Right lobe of liver (tissue), 6 donors: ENCODE data around the gene IGSF11. TPM values are rescaled to one million over a fixed set of nuclear protein-coding genes. Genes with fewer than 3 reads are reported as not detected.

Experiments used
- ATAC-seq, 4 donors: fragments of 200-7000 bp; cut with Tn5 transposase; one replicate each; pipeline ENCODE4 v1.9.1; 2020; ENCODE audit warnings: mild to moderate bottlenecking in 4 of 4, moderate library complexity in 4 of 4
- DNase-seq, 3 donors: peaks; one replicate each; pipeline ENCODE4 v3.0.0-alpha.2; 2020
- H3K27ac ChIP-seq, 3 donors: fragments of 200-600 bp; one replicate each; pipeline ENCODE4 v1.8.0; 2022
- H3K27me3 ChIP-seq, 2 donors: fragments of 200-600 bp; one replicate each; pipeline ENCODE4 v1.8.0; 2022
- H3K36me3 ChIP-seq, 4 donors: fragments of 200-600 bp; sonication (generic) in 1 of 4; one replicate each; pipeline versions ENCODE4 v1.5.1 to v1.8.0; 2017 to 2022; ENCODE audit warnings: control low read depth in 1 of 4
- H3K4me1 ChIP-seq, 4 donors: fragments of 200-600 bp; sonication (generic) in 1 of 4; one replicate each; pipeline versions ENCODE4 v1.5.1 to v1.8.0; 2017 to 2022; ENCODE audit warnings: control low read depth in 1 of 4
- H3K4me3 ChIP-seq, 3 donors: fragments of 200-600 bp; one replicate each; pipeline ENCODE4 v1.8.0; 2022
- H3K9me3 ChIP-seq, 4 donors: fragments of 200-600 bp; sonication (generic) in 1 of 4; one replicate each; pipeline versions ENCODE4 v1.5.1 to v1.8.0; 2017 to 2022; ENCODE audit warnings: control low read depth in 1 of 4
- CTCF ChIP-seq, 4 donors: fragments of 200-600 bp in 3 of 4; fragments of 450-650 bp in 1 of 4; IDR thresholded peaks; one replicate each; pipeline versions ENCODE4 v1.5.1 to v1.8.0; 2016 to 2022; ENCODE audit warnings: antibody characterized with exemption in 4 of 4, mild to moderate bottlenecking in 2 of 4
- POLR2A ChIP-seq: fragments of 450-650 bp; IDR thresholded peaks from one replicate; pipeline ENCODE4 v1.6.1; 2017; ENCODE audit warnings: antibody characterized with exemption, mild to moderate bottlenecking
- WGBS: methylation state at CpG from one replicate; pipeline ENCODE4 v1.1.6; 2018; ENCODE audit warnings: low coverage, low lambda C conversion rate; ENCODE audit not compliant: insufficient coverage; ENCODE audit errors: missing lambda C conversion rate; 5-methylcytosine and 5-hydroxymethylcytosine counted together
- intact Hi-C, 2 donors: fragments of 100-400 bp; cut with DNase I; formaldehyde crosslinking; loops; one replicate each; pipeline versions ENCODE4 v1.11.2 to v1.14.1; 2022
- total RNA-seq, 6 experiments: library from RNA; depleted of rRNA in 2 of 6; stranded (reverse); fragments of >200 nt in 2 of 6; fragmentation: NEBNext Ultra II Directional in 3 of 6; extraction: Animal tissue kit (Norgen Biotek cat#: 25700) in 3 of 6; gene quantifications; one replicate each; pipeline versions ENCODE4 v1.1.0 to v1.2.4, GENCODE V29; 2016 to 2023
- donor health status: DM: no; HTN: yes; CAD: no.
- donor health status: DM: no; HTN: no; CAD: no.
- donor health status: DM: no; HTN: no; CAD: no.
- donor health status: DM: no; HTN: yes; CAD: no.
- donor health status: DM: no; HTN: yes; CAD: no.

The IGSF11 gene
- total RNA-seq, 6 experiments from 2014 or later, result not detected

GRCh38 chr3:119063471-119063870 lies 28.8 kb upstream of the IGSF11 start:
- TF ChIP-seq POLR2A, result no peak
- TF ChIP-seq CTCF (IDR thresholded peaks at IDR 0.05), result no peak
- no peaks in the 10 kb centered on the region for H3K9me3 ChIP-seq
- intact Hi-C loops, result no loop called here
- WGBS, result 17% methylated on average over 1 of the region's 1 CpG
- no peaks in the 10 kb centered on the region for H3K27me3 ChIP-seq
- ATAC-seq (no peak), DNase-seq (no peak)
- no peaks in the 10 kb centered on the region for H3K4me1 ChIP-seq
- H3K36me3 ChIP-seq, result no peaks in the 10 kb centered on the region
- H3K4me3 ChIP-seq, result no peak overlapping the region
- no peak overlapping the region for H3K27ac ChIP-seq

- DNase-seq (no peak), ATAC-seq (no peak)
- no peak overlapping the region for H3K27ac ChIP-seq
- WGBS, result 47% methylated on average over 2 of the region's 2 CpGs
- no peaks in the 10 kb centered on the region for H3K36me3 ChIP-seq
- H3K9me3 ChIP-seq, result no peaks in the 10 kb centered on the region
- no peak for TF ChIP-seq CTCF (IDR thresholded peaks at IDR 0.05)
- TF ChIP-seq POLR2A, result no peak
- no peaks in the 10 kb centered on the region for H3K4me1 ChIP-seq
- H3K4me3 ChIP-seq, result no peak overlapping the region
- H3K27me3 ChIP-seq, result no peaks in the 10 kb centered on the region
- intact Hi-C loops, result no loop called here
Measured at GRCh38 chr3:119062892-119063291, 28.2 kb upstream of the IGSF11 start.

GRCh38 chr3:119044593-119044992 lies 9.9 kb upstream of the IGSF11 start:
- Histone ChIP-seq H3K27me3 (no peaks in the 10 kb centered on the region), H3K27ac (no peak overlapping the region), H3K9me3 (no peaks in the 10 kb centered on the region), H3K4me3 (no peak overlapping the region), H3K36me3 (no peaks in the 10 kb centered on the region), H3K4me1 (no peaks in the 10 kb centered on the region)
- intact Hi-C loops, result no loop called here
- 43% methylated on average over 2 of the region's 2 CpGs for WGBS
- no peak for TF ChIP-seq POLR2A
- no peak for TF ChIP-seq CTCF (IDR thresholded peaks at IDR 0.05)
- DNase-seq, result no peak
- ATAC-seq, result no peak

- ATAC-seq (no peak), DNase-seq (no peak)
- no peak for TF ChIP-seq CTCF (IDR thresholded peaks at IDR 0.05)
- no peak for TF ChIP-seq POLR2A
Measured at GRCh38 chr3:119042162-119042561, 7.5 kb upstream of the IGSF11 start.

GRCh38 chr3:119035014-119035346 lies 334 bp upstream of the IGSF11 start:
- WGBS, result 11% methylated on average over 1 of the region's 18 CpGs
- H3K36me3 ChIP-seq, result no peaks in the 10 kb centered on the region
- H3K9me3 ChIP-seq, result no peaks in the 10 kb centered on the region
- H3K4me3 ChIP-seq, result peak overlapping the region in 2 of 3 donors; percentile 53 to 54
- DNase-seq, result no peak
- intact Hi-C loops, result no loop called here
- no peak overlapping the region for H3K27ac ChIP-seq
- TF ChIP-seq CTCF (IDR thresholded peaks at IDR 0.05), result no peak
- no peaks in the 10 kb centered on the region for H3K4me1 ChIP-seq
- H3K27me3 ChIP-seq, result peaks cover 0 to 14% of the 10 kb centered on the region in 2 donors
- ATAC-seq, result no peak

More at GRCh38 chr3:119042162-119042561, 7.5 kb upstream of the IGSF11 start:
- 50% methylated on average over 1 of the region's 2 CpGs for WGBS
- H3K27me3 ChIP-seq, result no peaks in the 10 kb centered on the region
- no peak overlapping the region for H3K4me3 ChIP-seq
- no peaks in the 10 kb centered on the region for H3K36me3 ChIP-seq
- no peaks in the 10 kb centered on the region for H3K4me1 ChIP-seq
- H3K9me3 ChIP-seq, result no peaks in the 10 kb centered on the region
- intact Hi-C loops, result no loop called here
- H3K27ac ChIP-seq, result no peak overlapping the region
